ENCODE data around the gene TMCC3. TPM values are rescaled to one million over a fixed set of nuclear protein-coding genes. Genes with fewer than 3 reads are reported as not detected.

Gene TMCC3
- total RNA-seq, 1 experiment from 2014 or later, result 4.0 TPM

DNA sequence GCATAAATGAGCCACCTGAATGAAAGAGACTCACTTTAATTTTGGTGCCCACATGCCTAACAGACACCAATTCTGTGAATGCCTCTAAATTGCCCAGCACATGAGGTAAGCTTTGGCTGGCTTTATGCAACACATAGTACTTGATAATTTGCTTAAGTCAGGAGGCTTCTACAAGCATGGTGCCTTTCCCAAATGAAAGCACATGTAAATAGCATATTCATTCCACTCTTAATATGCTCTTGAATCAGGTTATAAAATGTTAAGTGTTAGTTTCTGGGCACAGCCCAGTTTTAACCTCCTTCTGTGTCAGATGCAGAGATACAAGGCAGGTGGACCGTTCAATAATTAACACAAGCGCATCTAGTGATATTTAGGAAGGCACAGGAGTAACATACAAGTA is 15.6 kb downstream of the TMCC3 start:
- no peaks in the 10 kb centered on the region for H3K4me1 Mint-ChIP-seq (ENCODE audit: low read depth, unreplicated experiment)
- TF ChIP-seq, protein P1, sequence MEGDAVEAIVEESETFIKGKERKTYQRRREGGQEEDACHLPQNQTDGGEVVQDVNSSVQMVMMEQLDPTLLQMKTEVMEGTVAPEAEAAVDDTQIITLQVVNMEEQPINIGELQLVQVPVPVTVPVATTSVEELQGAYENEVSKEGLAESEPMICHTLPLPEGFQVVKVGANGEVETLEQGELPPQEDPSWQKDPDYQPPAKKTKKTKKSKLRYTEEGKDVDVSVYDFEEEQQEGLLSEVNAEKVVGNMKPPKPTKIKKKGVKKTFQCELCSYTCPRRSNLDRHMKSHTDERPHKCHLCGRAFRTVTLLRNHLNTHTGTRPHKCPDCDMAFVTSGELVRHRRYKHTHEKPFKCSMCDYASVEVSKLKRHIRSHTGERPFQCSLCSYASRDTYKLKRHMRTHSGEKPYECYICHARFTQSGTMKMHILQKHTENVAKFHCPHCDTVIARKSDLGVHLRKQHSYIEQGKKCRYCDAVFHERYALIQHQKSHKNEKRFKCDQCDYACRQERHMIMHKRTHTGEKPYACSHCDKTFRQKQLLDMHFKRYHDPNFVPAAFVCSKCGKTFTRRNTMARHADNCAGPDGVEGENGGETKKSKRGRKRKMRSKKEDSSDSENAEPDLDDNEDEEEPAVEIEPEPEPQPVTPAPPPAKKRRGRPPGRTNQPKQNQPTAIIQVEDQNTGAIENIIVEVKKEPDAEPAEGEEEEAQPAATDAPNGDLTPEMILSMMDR (IDR thresholded peaks at IDR 0.05; ENCODE audit: unreplicated experiment), result no peak
- no peaks in the 10 kb centered on the region for H3K27me3 Mint-ChIP-seq (ENCODE audit: unreplicated experiment)
- no peak for DNase-seq
- no peaks in the 10 kb centered on the region for H3K36me3 Mint-ChIP-seq (ENCODE audit: insufficient read depth, unreplicated experiment)
- H3K4me3 Mint-ChIP-seq (ENCODE audit: low read depth, unreplicated experiment), result no peak overlapping the region
- CTCF ChIA-PET, result no interaction called here
- intact Hi-C loops (cut with micrococcal nuclease; ENCODE audit: unreplicated experiment), result no loop called here
- no peak overlapping the region for H3K27ac Mint-ChIP-seq (ENCODE audit: unreplicated experiment)
- H3K9me3 Mint-ChIP-seq (ENCODE audit: low read depth, unreplicated experiment), result no peaks in the 10 kb centered on the region
- no TSS peak for BruUV-seq (replicated peaks)

GRCh38 chr12:94633401-94633800 is 17.0 kb downstream of the TMCC3 start:
- DNase-seq, result no peak
- TF ChIP-seq, protein P1 (IDR thresholded peaks at IDR 0.05; ENCODE audit: unreplicated experiment), result no peak
- H3K36me3 Mint-ChIP-seq (ENCODE audit: insufficient read depth, unreplicated experiment), result no peaks in the 10 kb centered on the region
- no peaks in the 10 kb centered on the region for H3K4me1 Mint-ChIP-seq (ENCODE audit: low read depth, unreplicated experiment)
- no peaks in the 10 kb centered on the region for H3K9me3 Mint-ChIP-seq (ENCODE audit: low read depth, unreplicated experiment)
- BruUV-seq (replicated peaks), result no TSS peak
- no peak overlapping the region for H3K4me3 Mint-ChIP-seq (ENCODE audit: low read depth, unreplicated experiment)
- no peak overlapping the region for H3K27ac Mint-ChIP-seq (ENCODE audit: unreplicated experiment)
- CTCF ChIA-PET, result no interaction called here
- intact Hi-C loops (cut with micrococcal nuclease; ENCODE audit: unreplicated experiment), result no loop called here
- H3K27me3 Mint-ChIP-seq (ENCODE audit: unreplicated experiment), result no peaks in the 10 kb centered on the region

- no peak for DNase-seq
- no peak overlapping the region for H3K27ac Mint-ChIP-seq (ENCODE audit: unreplicated experiment)
- BruUV-seq (replicated peaks), result no TSS peak
- CTCF ChIA-PET, result interaction anchor here (0.9 to 1.0 kb wide), 2 partner anchors 9 to 34 kb away, joined by 3 read pairs; no protein-coding TSS in a partner anchor
- H3K4me1 Mint-ChIP-seq (ENCODE audit: low read depth, unreplicated experiment), result no peaks in the 10 kb centered on the region
- no peaks in the 10 kb centered on the region for H3K9me3 Mint-ChIP-seq (ENCODE audit: low read depth, unreplicated experiment)
- intact Hi-C loops (cut with micrococcal nuclease; ENCODE audit: unreplicated experiment), result no loop called here
- no peaks in the 10 kb centered on the region for H3K36me3 Mint-ChIP-seq (ENCODE audit: insufficient read depth, unreplicated experiment)
- TF ChIP-seq, protein P1 (IDR thresholded peaks at IDR 0.05; ENCODE audit: unreplicated experiment), result no peak
- H3K4me3 Mint-ChIP-seq (ENCODE audit: low read depth, unreplicated experiment), result no peak overlapping the region
- no peaks in the 10 kb centered on the region for H3K27me3 Mint-ChIP-seq (ENCODE audit: unreplicated experiment)
Observed at GRCh38 chr12:94631058-94631457, 19.3 kb downstream of the TMCC3 start.

- Mint-ChIP-seq H3K4me1 (ENCODE audit: low read depth, unreplicated experiment) (no peaks in the 10 kb centered on the region), H3K36me3 (ENCODE audit: insufficient read depth, unreplicated experiment) (no peaks in the 10 kb centered on the region), H3K4me3 (ENCODE audit: low read depth, unreplicated experiment) (no peak overlapping the region), H3K27me3 (ENCODE audit: unreplicated experiment) (no peaks in the 10 kb centered on the region), H3K27ac (ENCODE audit: unreplicated experiment) (no peak overlapping the region), H3K9me3 (ENCODE audit: low read depth, unreplicated experiment) (no peaks in the 10 kb centered on the region)
- CTCF ChIA-PET, result no interaction called here
- DNase-seq, result no peak
- intact Hi-C loops (cut with micrococcal nuclease; ENCODE audit: unreplicated experiment), result no loop called here
- no TSS peak for BruUV-seq (replicated peaks)
- TF ChIP-seq, protein P1 (IDR thresholded peaks at IDR 0.05; ENCODE audit: unreplicated experiment), result no peak
Observed at GRCh38 chr12:94628819-94629472, 21.4 kb downstream of the TMCC3 start.
